PC-3 (cell line): Measurements from ENCODE around the gene EHHADH. TPM values are rescaled to one million over a fixed set of nuclear protein-coding genes. Genes with fewer than 3 reads are reported as not detected.

Source experiments
- ATAC-seq: fragments of 200-7000 bp; cut with Tn5 transposase; 2 replicates; pipeline ENCODE4 v1.9.1; 2020; ENCODE audit warnings: mild to moderate bottlenecking, moderate library complexity
- BruUV-seq: library from RNA; stranded (reverse); fragments of 400-500 nt; replicated peaks from 2 replicates; lab custom pipeline; 2021; lab: Mats Ljungman, UMichigan
- CTCF ChIA-PET: fragments of 300-600 bp; sonication (Branson Sonifier 250); formaldehyde crosslinking; loops from one replicate; lab custom pipeline; 2022; ENCODE audit warnings: antibody characterized with exemption; lab: Charles Lee
- POLR2A ChIA-PET: fragments of 300-600 bp; sonication (Branson Sonifier 250); formaldehyde crosslinking; loops from one replicate; lab custom pipeline; 2022; ENCODE audit warnings: antibody characterized with exemption; ENCODE audit not compliant: unreplicated experiment; lab: Charles Lee
- DNase-seq: peaks from one replicate; pipeline ENCODE4 v3.0.0-alpha.2; 2015
- H2AFZ ChIP-seq: fragments of 300-600 bp; sonication (generic); 2 replicates; pipeline ENCODE4 v1.6.0; 2016; ENCODE audit warnings: antibody characterized with exemption, low read length
- H3F3A ChIP-seq: fragments of 300-600 bp; sonication (generic); one replicate; pipeline ENCODE4 v1.6.0; 2017; ENCODE audit warnings: antibody characterized with exemption, low read length, control low read depth, mild to moderate bottlenecking; ENCODE audit not compliant: unreplicated experiment
- H3K27ac ChIP-seq: fragments of 300-600 bp; sonication (generic); 2 replicates; pipeline ENCODE4 v1.5.1; 2016; ENCODE audit warnings: mild to moderate bottlenecking, low read length
- H3K27me3 ChIP-seq: fragments of 300-600 bp; sonication (generic); 2 replicates; pipeline ENCODE4 v1.6.1; 2016; ENCODE audit warnings: low read length, mixed read lengths
- H3K36me3 ChIP-seq: fragments of 300-600 bp; sonication (generic); 2 replicates; pipeline ENCODE4 v1.6.1; 2016; ENCODE audit warnings: low read depth, mixed run types, low read length, mixed read lengths
- H3K4me1 ChIP-seq: fragments of 300-600 bp; sonication (generic); 2 replicates; pipeline ENCODE4 v1.5.1; 2016; ENCODE audit warnings: low read length; ENCODE audit not compliant: insufficient read depth
- H3K4me2 ChIP-seq: fragments of 300-600 bp; sonication (generic); 2 replicates; pipeline ENCODE4 v1.6.0; 2016; ENCODE audit warnings: low read length
- H3K4me3 ChIP-seq: fragments of 300-600 bp; sonication (generic); 2 replicates; pipeline ENCODE4 v1.5.1; 2016; ENCODE audit warnings: mild to moderate bottlenecking, low read length, mixed read lengths
- H3K79me2 ChIP-seq: fragments of 300-600 bp; sonication (generic); 2 replicates; pipeline ENCODE4 v1.6.1; 2017; ENCODE audit warnings: low read length, mixed read lengths
- H3K9ac ChIP-seq: fragments of 300-600 bp; sonication (generic); 2 replicates; pipeline ENCODE4 v1.6.0; 2016; ENCODE audit warnings: mild to moderate bottlenecking, low read length
- H3K9me2 ChIP-seq: fragments of 300-600 bp; sonication (generic); replicated peaks from 2 replicates; pipeline ENCODE4 v1.6.1; 2016; ENCODE audit warnings: mixed run types, low read length, mixed read lengths
- H3K9me3 ChIP-seq: fragments of 300-600 bp; sonication (generic); 2 replicates; pipeline ENCODE4 v1.6.1; 2016; ENCODE audit warnings: low read length, mixed read lengths
- H4K20me1 ChIP-seq: fragments of 300-600 bp; sonication (generic); 2 replicates; pipeline ENCODE4 v1.6.1; 2016; ENCODE audit warnings: low read length, mixed read lengths
- CTCF ChIP-seq: fragments of 300-600 bp; sonication (generic); conservative IDR thresholded peaks from 2 replicates; pipeline ENCODE4 v1.5.1; 2017; ENCODE audit warnings: antibody characterized with exemption, low read depth, mild to moderate bottlenecking, low read length
- EZH2 ChIP-seq: fragments of 300-600 bp; sonication (generic); IDR thresholded peaks from one replicate; pipeline ENCODE4 v1.6.1; 2017; ENCODE audit warnings: antibody characterized with exemption, mild to moderate bottlenecking, low read length; ENCODE audit not compliant: unreplicated experiment
- EZH2phosphoT487 ChIP-seq: fragments of 300-600 bp; sonication (generic); IDR thresholded peaks from 2 replicates; pipeline ENCODE4 v1.6.1; 2018; ENCODE audit warnings: mild to moderate bottlenecking, antibody characterized with exemption, low read length, borderline replicate concordance
- intact Hi-C: fragments of 100-400 bp; cut with micrococcal nuclease; formaldehyde crosslinking; loops from 2 replicates; pipeline ENCODE4 v1.9.0; 2023
- total RNA-seq: library from RNA; depleted of rRNA; stranded (reverse); fragments of >200 nt; gene quantifications from 2 replicates; pipeline ENCODE4 v1.2.3, GENCODE V29; 2014

The EHHADH gene
- total RNA-seq, 1 experiment from 2014 or later: 7.1 TPM

DNA sequence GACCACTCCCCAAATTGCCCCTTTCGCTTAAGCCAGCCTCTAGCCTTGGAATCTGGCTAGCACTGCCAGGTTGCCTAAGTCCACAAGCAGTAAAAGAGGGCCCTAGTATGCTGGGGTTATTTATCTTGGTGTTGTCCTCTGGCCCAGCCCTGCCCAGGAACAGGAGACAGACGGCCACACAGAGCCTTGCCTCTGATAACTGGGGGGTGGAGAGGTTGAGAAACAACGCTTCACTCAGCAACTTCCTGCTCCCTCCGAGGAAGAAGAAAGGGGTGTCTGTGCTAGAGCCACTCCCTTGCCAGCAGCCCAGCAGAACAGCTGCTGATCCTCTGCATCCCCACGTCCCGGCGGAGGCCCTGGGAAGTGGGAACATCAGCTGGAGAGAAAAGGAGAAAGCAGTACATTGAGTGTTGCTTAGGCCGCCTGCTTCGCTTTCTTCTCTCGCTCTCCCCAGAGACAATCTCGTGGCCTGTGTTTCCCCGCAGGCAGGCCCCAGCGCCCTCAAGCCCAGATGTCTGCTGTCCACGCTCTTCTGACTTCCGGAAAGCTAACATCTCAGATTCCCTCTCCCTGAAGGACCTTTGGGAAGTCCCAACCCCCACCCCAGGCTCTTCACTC, 78.4 kb downstream of the EHHADH start:
- BruUV-seq: no TSS peak
- Histone ChIP-seq H3K4me2 (no peak overlapping the region), H3K4me1 (no peaks in the 10 kb centered on the region), H3K27me3 (peaks cover 29% of the 10 kb centered on the region), H2AFZ (no peak overlapping the region), H3K9me2 (no peaks in the 10 kb centered on the region), H3F3A (no peaks in the 10 kb centered on the region), H3K9me3 (no peaks in the 10 kb centered on the region), H3K79me2 (no peaks in the 10 kb centered on the region), H3K27ac (no peak overlapping the region), H4K20me1 (no peaks in the 10 kb centered on the region), H3K9ac (no peak overlapping the region), H3K4me3 (no peak overlapping the region), H3K36me3 (no peaks in the 10 kb centered on the region)
- DNase-seq (no peak), ATAC-seq (no peak; the same call in 1 of the 2 replicates)
- CTCF ChIA-PET: interaction anchor here (0.7 kb wide), 1 partner anchor 109 kb away, joined by 3 read pairs; no protein-coding TSS in a partner anchor
- POLR2A ChIA-PET: no interaction called here
- TF ChIP-seq EZH2phosphoT487: no peak
- no peak for TF ChIP-seq CTCF
- TF ChIP-seq EZH2: no peak
- intact Hi-C loops: loop anchor here (5.0 kb wide), 1 partner anchor 88 kb away; no protein-coding TSS in a partner anchor

DNA sequence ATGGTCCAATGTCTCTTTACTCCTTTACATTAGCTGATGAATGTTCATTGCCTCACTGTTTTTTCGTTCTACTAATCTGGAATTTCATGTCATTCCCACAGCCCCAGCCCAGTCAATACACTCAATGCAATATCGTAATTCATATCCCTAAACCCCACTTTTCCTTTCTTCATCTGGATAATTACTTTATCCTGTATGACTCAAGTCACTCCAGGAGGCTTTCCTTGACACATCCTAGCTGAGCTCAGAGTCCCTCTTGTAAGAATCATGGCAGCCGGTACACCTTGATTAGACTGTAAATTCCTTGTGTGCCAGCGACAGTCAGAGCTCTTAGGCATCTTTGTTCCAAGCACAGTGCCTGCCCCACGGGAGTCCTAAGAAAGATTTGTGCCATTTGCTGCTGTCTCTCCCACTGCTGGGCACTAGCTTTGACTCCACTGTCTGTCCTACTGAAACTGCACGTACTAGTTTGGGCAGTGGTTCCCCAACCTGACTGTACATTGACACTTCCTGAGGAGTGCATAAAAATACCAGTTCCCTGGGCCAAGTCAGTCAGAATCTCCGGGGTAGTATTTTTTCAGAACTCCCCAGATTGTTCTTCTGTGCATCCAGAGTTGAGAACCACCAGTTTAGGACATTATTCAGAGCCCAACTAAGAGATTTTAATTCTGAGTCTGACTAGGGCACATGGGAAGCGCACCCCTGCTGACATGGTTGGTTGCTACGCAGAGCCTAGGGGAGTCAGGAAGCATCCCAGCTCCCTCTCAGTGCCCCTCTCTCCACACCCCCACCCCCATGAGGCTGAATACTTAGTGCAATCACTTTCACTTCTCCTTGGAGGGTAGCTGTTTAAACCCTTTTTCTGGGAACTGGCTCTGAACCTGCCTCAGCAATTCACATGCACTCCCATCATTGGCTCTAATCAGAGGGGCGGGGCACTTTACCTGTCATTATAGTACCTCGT, 81.5 kb downstream of the EHHADH start:
- Histone ChIP-seq H3K27ac (no peak overlapping the region), H3F3A (no peaks in the 10 kb centered on the region), H3K9me2 (no peaks in the 10 kb centered on the region), H3K4me2 (no peak overlapping the region), H3K9me3 (no peaks in the 10 kb centered on the region), H3K4me3 (no peak overlapping the region), H3K27me3 (peaks cover 8% of the 10 kb centered on the region), H3K36me3 (no peaks in the 10 kb centered on the region), H2AFZ (no peak overlapping the region), H3K9ac (no peak overlapping the region), H3K79me2 (no peaks in the 10 kb centered on the region), H4K20me1 (no peaks in the 10 kb centered on the region), H3K4me1 (no peaks in the 10 kb centered on the region)
- DNase-seq (no peak), ATAC-seq (no peak)
- TF ChIP-seq EZH2: no peak
- no peak for TF ChIP-seq CTCF
- TF ChIP-seq EZH2phosphoT487: no peak
- no TSS peak for BruUV-seq
- ChIA-PET POLR2A (no interaction called here), CTCF (no interaction called here)
- intact Hi-C loops: no loop called here
